ENCODE results near the gene CAB39. TPM values are rescaled to one million over a fixed set of nuclear protein-coding genes. Genes with fewer than 3 reads are reported as not detected.

The CAB39 gene
- total RNA-seq, 1 experiment from 2014 or later, result 86.1 TPM

- H3K9me3 ChIP-seq (ENCODE audit: insufficient read depth, low read depth), result no peaks in the 10 kb centered on the region
- H3K27me3 ChIP-seq (ENCODE audit: insufficient read depth, low read depth), result 0 out of 2 replicates have a peak, but pooled peaks cover 3% of the 10 kb centered on the region
- no peak overlapping the region for H3K4me2 ChIP-seq
- CTCF ChIA-PET, result no interaction called here
- TF ChIP-seq CTCF (conservative IDR thresholded peaks at IDR 0.05) (no peak), EZH2 (IDR thresholded peaks at IDR 0.05; ENCODE audit: low read depth) (no peak)
- no peaks in the 10 kb centered on the region for H3K36me3 ChIP-seq (ENCODE audit: low read depth)
- H4K20me1 ChIP-seq (ENCODE audit: insufficient read depth), result no peaks in the 10 kb centered on the region; the same call in 1 of the 2 replicates
- H3F3A ChIP-seq (ENCODE audit: insufficient read depth, low read depth), result no peaks in the 10 kb centered on the region; the same call in 1 of the 2 replicates
- no peaks in the 10 kb centered on the region for H3K4me1 ChIP-seq (replicated peaks; ENCODE audit: insufficient read depth)
- BruUV-seq (replicated peaks), result no TSS peak
- no peaks in the 10 kb centered on the region for H3K9me2 ChIP-seq (ENCODE audit: insufficient read depth)
- no peak overlapping the region for H2AFZ ChIP-seq
- intact Hi-C loops (cut with micrococcal nuclease; ENCODE audit: unreplicated experiment), result loop anchor here (5.0 to 10.0 kb wide), 3 partner anchors 235 to 633 kb away; partner anchors contain the start of gene PSMD1
- no peak overlapping the region for H3K4me3 ChIP-seq
- POLR2A ChIA-PET (ENCODE audit: unreplicated experiment), result no interaction called here
- no peak for DNase-seq
- H3K27ac ChIP-seq, result no peak overlapping the region
- no peaks in the 10 kb centered on the region for H3K79me2 ChIP-seq (ENCODE audit: low read depth)
Measured at GRCh38 chr2:230821991-230822520, 109.4 kb downstream of the CAB39 start.

- Histone ChIP-seq H3K27me3 (ENCODE audit: insufficient read depth, low read depth) (0 out of 2 replicates have a peak, but pooled peaks cover 3% of the 10 kb centered on the region), H3K4me1 (replicated peaks; ENCODE audit: insufficient read depth) (no peaks in the 10 kb centered on the region), H3K4me2 (no peak overlapping the region), H3K9me2 (ENCODE audit: insufficient read depth) (no peaks in the 10 kb centered on the region), H3K36me3 (ENCODE audit: low read depth) (no peaks in the 10 kb centered on the region), H3K79me2 (ENCODE audit: low read depth) (no peaks in the 10 kb centered on the region), H2AFZ (no peak overlapping the region), H3K4me3 (no peak overlapping the region), H3K9me3 (ENCODE audit: insufficient read depth, low read depth) (no peaks in the 10 kb centered on the region), H4K20me1 (ENCODE audit: insufficient read depth) (no peaks in the 10 kb centered on the region), H3K27ac (no peak overlapping the region), H3F3A (ENCODE audit: insufficient read depth, low read depth) (no peaks in the 10 kb centered on the region; the same call in 1 of the 2 replicates)
- ChIA-PET CTCF (interaction anchor here (0.7 kb wide), 1 partner anchor 235 kb away, joined by 3 read pairs; no protein-coding TSS in a partner anchor), POLR2A (ENCODE audit: unreplicated experiment) (no interaction called here)
- intact Hi-C loops (cut with micrococcal nuclease; ENCODE audit: unreplicated experiment), result loop anchor here (5.0 to 10.0 kb wide), 3 partner anchors 234 to 631 kb away; partner anchors contain the start of gene PSMD1
- no TSS peak for BruUV-seq (replicated peaks)
- TF ChIP-seq EZH2 (IDR thresholded peaks at IDR 0.05; ENCODE audit: low read depth) (no peak), CTCF (conservative IDR thresholded peaks at IDR 0.05) (no peak)
- DNase-seq, result no peak
Measured at GRCh38 chr2:230823264-230823964, 110.8 kb downstream of the CAB39 start.

GRCh38 chr2:230824406-230824978, 111.8 kb downstream of the CAB39 start:
- no peak overlapping the region for H3K27ac ChIP-seq
- H3K27me3 ChIP-seq (ENCODE audit: insufficient read depth, low read depth), result 0 out of 2 replicates have a peak, but pooled peaks cover 3% of the 10 kb centered on the region
- DNase-seq, result peak; percentile 53 to 58
- no peaks in the 10 kb centered on the region; the same call in 1 of the 2 replicates for H3F3A ChIP-seq (ENCODE audit: insufficient read depth, low read depth)
- no peak overlapping the region for H2AFZ ChIP-seq
- H3K9me2 ChIP-seq (ENCODE audit: insufficient read depth), result no peaks in the 10 kb centered on the region
- TF ChIP-seq EZH2 (IDR thresholded peaks at IDR 0.05; ENCODE audit: low read depth), result no peak
- peak; percentile 88 for TF ChIP-seq CTCF (conservative IDR thresholded peaks at IDR 0.05)
- H3K9me3 ChIP-seq (ENCODE audit: insufficient read depth, low read depth), result no peaks in the 10 kb centered on the region
- intact Hi-C loops (cut with micrococcal nuclease; ENCODE audit: unreplicated experiment), result loop anchor here (1.0 to 10.0 kb wide), 5 partner anchors 163 to 630 kb away; partner anchors contain the start of gene PSMD1
- H3K4me1 ChIP-seq (replicated peaks; ENCODE audit: insufficient read depth), result no peaks in the 10 kb centered on the region
- no peaks in the 10 kb centered on the region for H3K36me3 ChIP-seq (ENCODE audit: low read depth)
- ChIA-PET CTCF (interaction anchor here (0.5 to 1.1 kb wide), 10 partner anchors 9 to 657 kb away, joined by 3 to 24 read pairs (median 3); no protein-coding TSS in a partner anchor), POLR2A (ENCODE audit: unreplicated experiment) (no interaction called here)
- H4K20me1 ChIP-seq (ENCODE audit: insufficient read depth), result no peaks in the 10 kb centered on the region
- no peaks in the 10 kb centered on the region for H3K79me2 ChIP-seq (ENCODE audit: low read depth)
- peak overlapping the region; percentile 31; the same call in 1 of the 2 replicates for H3K4me3 ChIP-seq
- TSS peak; percentile 15 for BruUV-seq (replicated peaks)
- H3K4me2 ChIP-seq, result peak overlapping the region; percentile 74

Data from PC-9 (cell line).